Psoas muscle (tissue), 8 donors: ENCODE results near the gene NFATC2. TPM values are rescaled to one million over a fixed set of nuclear protein-coding genes. Genes with fewer than 3 reads are reported as not detected.

Experiments used
- ATAC-seq, 4 donors: fragments of 200-7000 bp; cut with Tn5 transposase; one replicate each; pipeline ENCODE4 v1.9.1; 2020; ENCODE audit warnings: moderate library complexity in 3 of 4, mild to moderate bottlenecking in 2 of 4
- DNase-seq, 2 donors: peaks; one replicate each; pipeline ENCODE4 v3.0.0-alpha.2; 2020
- H3K27ac ChIP-seq: fragments of 200-600 bp; one replicate; pipeline ENCODE4 v1.8.0; 2022
- H3K27me3 ChIP-seq, 3 donors: fragments of 200-600 bp in 1 of 3; one replicate each; pipeline versions ENCODE4 v1.6.1 to v1.8.0; 2013 to 2022; ENCODE audit warnings: low read length in 2 of 3, mild to moderate bottlenecking in 2 of 3, moderate library complexity in 1 of 3; ENCODE audit not compliant: insufficient read depth in 3 of 3
- H3K36me3 ChIP-seq, 2 donors: fragments of 200-600 bp in 1 of 2; one replicate each; pipeline versions ENCODE4 v1.6.1 to v1.8.0; 2013 to 2022; ENCODE audit warnings: low read depth in 1 of 2, mild to moderate bottlenecking in 1 of 2, moderate library complexity in 1 of 2; ENCODE audit not compliant: insufficient read depth in 1 of 2
- H3K4me1 ChIP-seq: fragments of 200-600 bp; one replicate; pipeline ENCODE4 v1.8.0; 2022
- H3K4me3 ChIP-seq: fragments of 200-600 bp; one replicate; pipeline ENCODE4 v1.8.0; 2022; ENCODE audit warnings: mild to moderate bottlenecking
- H3K9me3 ChIP-seq: fragments of 200-600 bp; one replicate; pipeline ENCODE4 v1.8.0; 2022
- CTCF ChIP-seq: fragments of 200-600 bp; IDR thresholded peaks from one replicate; pipeline ENCODE4 v1.8.0; 2022; ENCODE audit warnings: antibody characterized with exemption
- WGBS, 3 donors: extraction: QIAGEN DNeasy Blood & Tissue Kit; methylation state at CpG; one replicate each; pipeline versions ENCODE4 v1.1.6 to v1.1.7; 2013; 5-methylcytosine and 5-hydroxymethylcytosine counted together
- intact Hi-C, 2 donors: fragments of 100-400 bp; cut with DNase I; formaldehyde crosslinking; loops; one replicate each; pipeline versions ENCODE4 v1.11.0 to v1.14.2; 2022
- polyA plus RNA-seq, 3 donors: library from polyadenylated mRNA; stranded (reverse); fragments of 200-250 nt; gene quantifications; one replicate each; pipeline ENCODE4 v1.2.3, GENCODE V29; 2013
- total RNA-seq, 4 donors: library from RNA; stranded (reverse); fragmentation: NEBNext Ultra II Directional in 2 of 4; extraction: Animal tissue kit (Norgen Biotek cat#: 25700) in 2 of 4; gene quantifications; one replicate each; pipeline versions ENCODE4 v1.2.1 to v1.2.4, GENCODE V29; 2021 to 2023
- donor health status: healthy with polysubstance abuse.
- donor health status: DM: no; HTN: no; CAD: no; lungs with moderate emphysema.
- donor health status: Bipolar disorder and iron deficiency.
- donor health status: healthy.
- donor health status: DM: yes; HTN: yes; CAD: no.
- donor health status: DM: no; HTN: no; CAD: no.
- donor health status: DM: no; HTN: no; CAD: no.
- donor health status: DM: yes; HTN: yes; CAD: no.

The NFATC2 gene
- total and polyA plus RNA-seq, 7 donors = 0.18 to 3.1 (median 0.64) TPM

GRCh38 chr20:51511861-51512619, 30.5 kb downstream of the NFATC2 start:
- no peak overlapping the region for H3K27ac ChIP-seq
- H3K4me1 ChIP-seq = peaks cover 15% of the 10 kb centered on the region
- WGBS, 3 donors = 90 to 94% (median 91%) methylated on average over 10 of the region's 10 CpGs
- H3K36me3 ChIP-seq = peaks cover 0 to 26% of the 10 kb centered on the region in 2 donors
- DNase-seq = no peak
- peak in 1 of 4 donors; percentile 35 for ATAC-seq
- H3K9me3 ChIP-seq = no peaks in the 10 kb centered on the region
- TF ChIP-seq CTCF = no peak
- intact Hi-C loops = no loop called here
- no peaks in the 10 kb centered on the region for H3K27me3 ChIP-seq
- no peak overlapping the region for H3K4me3 ChIP-seq

- peaks cover 19% of the 10 kb centered on the region for H3K4me1 ChIP-seq
- no peak for ATAC-seq
- WGBS, 3 donors = 91 to 97% (median 97%) methylated on average over 6 of the region's 6 CpGs
Observed at GRCh38 chr20:51510936-51511605, 31.4 kb downstream of the NFATC2 start.

DNA sequence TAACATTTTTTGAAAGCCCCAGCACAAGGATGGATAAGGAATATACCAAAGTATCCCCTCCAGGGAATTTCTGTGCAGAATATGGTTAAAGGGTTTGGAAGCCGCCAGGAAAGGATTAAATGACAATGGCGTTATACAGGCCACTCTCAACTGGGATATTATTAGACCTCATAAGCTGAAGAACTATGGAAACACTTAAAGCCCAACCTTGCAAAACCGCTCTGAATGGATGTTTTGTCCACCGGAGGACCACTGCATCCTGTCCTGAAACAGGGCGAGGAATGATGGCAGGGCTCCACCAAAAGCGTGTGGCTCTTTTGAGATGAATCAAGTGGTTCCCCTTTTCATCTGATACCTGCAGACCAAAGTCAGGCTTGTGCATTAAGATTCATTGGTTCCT, 32.4 kb downstream of the NFATC2 start:
- peaks cover 0 to 15% of the 10 kb centered on the region in 2 donors for H3K36me3 ChIP-seq
- no peak overlapping the region for H3K27ac ChIP-seq
- TF ChIP-seq CTCF = no peak
- no peak overlapping the region for H3K4me3 ChIP-seq
- H3K9me3 ChIP-seq = no peaks in the 10 kb centered on the region
- intact Hi-C loops = no loop called here
- DNase-seq (no peak), ATAC-seq (no peak)
- no peaks in the 10 kb centered on the region for H3K27me3 ChIP-seq
- peaks cover 19% of the 10 kb centered on the region for H3K4me1 ChIP-seq
- 78 to 85% (median 82%) methylated on average over 6 of the region's 6 CpGs for WGBS, 3 donors

More at GRCh38 chr20:51510936-51511605, 31.4 kb downstream of the NFATC2 start:
- Histone ChIP-seq H3K36me3 (peaks cover 0 to 16% of the 10 kb centered on the region in 2 donors), H3K9me3 (no peaks in the 10 kb centered on the region), H3K27ac (no peak overlapping the region), H3K27me3 (no peaks in the 10 kb centered on the region), H3K4me3 (no peak overlapping the region)
- DNase-seq = no peak
- TF ChIP-seq CTCF = no peak
- intact Hi-C loops = no loop called here

GRCh38 chr20:51509208-51509607, 33.3 kb downstream of the NFATC2 start:
- intact Hi-C loops = no loop called here
- Histone ChIP-seq H3K27ac (no peak overlapping the region), H3K4me3 (no peak overlapping the region), H3K9me3 (no peaks in the 10 kb centered on the region), H3K4me1 (peaks cover 19% of the 10 kb centered on the region), H3K36me3 (peaks cover 0 to 10% of the 10 kb centered on the region in 2 donors), H3K27me3 (no peaks in the 10 kb centered on the region)
- WGBS, 3 donors = 95 to 97% (median 96%) methylated on average over 1 of the region's 1 CpG
- TF ChIP-seq CTCF = no peak
- no peak for ATAC-seq
- no peak for DNase-seq
